Inferior parietal cortex (tissue), 1 donor: ENCODE results near the gene COL1A1.

Experiments
- DNase-seq: peaks from one replicate; pipeline ENCODE4 v3.0.0-alpha.2; 2016; ENCODE audit errors: extremely low spot score

COL1A1 gene

GRCh38 chr17:50199803-50200456 lies 1.5 kb downstream of the COL1A1 start:
- DNase-seq = no peak

- no peak for DNase-seq
Measured at GRCh38 chr17:50199211-50199802, 2.1 kb downstream of the COL1A1 start.

GRCh38 chr17:50198026-50198669 lies 3.3 kb downstream of the COL1A1 start:
- peak; percentile 70 for DNase-seq

GRCh38 chr17:50196826-50197225 lies 4.6 kb downstream of the COL1A1 start:
- DNase-seq = no peak

- no peak for DNase-seq
Measured at GRCh38 chr17:50196036-50196435, 5.4 kb downstream of the COL1A1 start.

GRCh38 chr17:50194934-50195865 lies 6.2 kb downstream of the COL1A1 start:
- DNase-seq = no peak

GRCh38 chr17:50194140-50194933 lies 7.1 kb downstream of the COL1A1 start:
- DNase-seq = no peak

GRCh38 chr17:50192618-50193291 lies 8.7 kb downstream of the COL1A1 start:
- DNase-seq = no peak

GRCh38 chr17:50192144-50192617 lies 9.2 kb downstream of the COL1A1 start:
- DNase-seq = no peak

GRCh38 chr17:50191359-50192143 lies 9.9 kb downstream of the COL1A1 start:
- no peak for DNase-seq

GRCh38 chr17:50190603-50191358 lies 10.7 kb downstream of the COL1A1 start:
- no peak for DNase-seq

- DNase-seq = no peak
Measured at GRCh38 chr17:50190293-50190602, 11.2 kb downstream of the COL1A1 start.

- no peak for DNase-seq
Measured at GRCh38 chr17:50189550-50190292, 11.7 kb downstream of the COL1A1 start.

GRCh38 chr17:50188921-50189549 lies 12.4 kb downstream of the COL1A1 start:
- DNase-seq = no peak

GRCh38 chr17:50188531-50188920 lies 12.9 kb downstream of the COL1A1 start:
- DNase-seq = no peak

- no peak for DNase-seq
Measured at GRCh38 chr17:50187751-50188530, 13.5 kb downstream of the COL1A1 start.

GRCh38 chr17:50187394-50187725 lies 14.1 kb downstream of the COL1A1 start:
- DNase-seq = no peak
